Articular chondrocyte of knee joint (primary cell): ENCODE results near the gene TAL1. TPM values are rescaled to one million over a fixed set of nuclear protein-coding genes. Genes with fewer than 3 reads are reported as not detected.

ENCODE experiments used
- total RNA-seq: library from RNA; depleted of rRNA; stranded (reverse); fragments of >200 nt; gene quantifications from 2 replicates; pipeline ENCODE4 v1.2.3, GENCODE V29; 2012

The TAL1 gene
- 0.22 TPM in 1 of 2 replicates, not detected in the other for total RNA-seq

GRCh38 chr1:47232187-47232874, at the start of gene TAL1:
TAL1 (minus strand) TSS chr1:47232225; CDS start chr1:47225888, 6,337 bp downstream.

GRCh38 chr1:47189844-47190508, 42.0 kb downstream of the TAL1 start, which contains the start of gene PDZK1IP1:
PDZK1IP1 (minus strand) TSS chr1:47190036; CDS start chr1:47189932, 104 bp downstream.

Other genes with a start within 250 kb of the TAL1 start
- 1.3 and 2.1 TPM in 2 replicates for gene CYP4X1, start 208.6 kb downstream of the TAL1 start, total RNA-seq
- under 0.01 TPM in 1 of 2 replicates, not detected in the other for gene CYP4Z1, start 165.0 kb downstream of the TAL1 start, total RNA-seq
- not detected in 2 replicates for gene CYP4A22, start 94.8 kb downstream of the TAL1 start, total RNA-seq
- gene PDZK1IP1, start 42.2 kb downstream of the TAL1 start, total RNA-seq = 0.26 TPM in 1 of 2 replicates, not detected in the other
- gene STIL, start 81.9 kb upstream of the TAL1 start, total RNA-seq = 11.1 and 12.9 TPM in 2 replicates
- gene CMPK1, start 101.6 kb upstream of the TAL1 start, total RNA-seq = 162 and 183 TPM in 2 replicates
- gene FOXE3, start 184.1 kb upstream of the TAL1 start, total RNA-seq = not detected in 2 replicates
- 3.5 and 4.4 TPM in 2 replicates for gene FOXD2, start 205.8 kb upstream of the TAL1 start, total RNA-seq